ENCODE results near the gene EFNA1. TPM values are rescaled to one million over a fixed set of nuclear protein-coding genes. Genes with fewer than 3 reads are reported as not detected.
A peak's percentile ranks its signal among the peaks of the same experiment; 100 is the strongest.

Gene EFNA1
- total and polyA plus RNA-seq, 2 of the 13 experiments (the other 11 are each of a cell fraction or from before 2014, with no cell fraction given), result 81.8 to 874 TPM

DNA sequence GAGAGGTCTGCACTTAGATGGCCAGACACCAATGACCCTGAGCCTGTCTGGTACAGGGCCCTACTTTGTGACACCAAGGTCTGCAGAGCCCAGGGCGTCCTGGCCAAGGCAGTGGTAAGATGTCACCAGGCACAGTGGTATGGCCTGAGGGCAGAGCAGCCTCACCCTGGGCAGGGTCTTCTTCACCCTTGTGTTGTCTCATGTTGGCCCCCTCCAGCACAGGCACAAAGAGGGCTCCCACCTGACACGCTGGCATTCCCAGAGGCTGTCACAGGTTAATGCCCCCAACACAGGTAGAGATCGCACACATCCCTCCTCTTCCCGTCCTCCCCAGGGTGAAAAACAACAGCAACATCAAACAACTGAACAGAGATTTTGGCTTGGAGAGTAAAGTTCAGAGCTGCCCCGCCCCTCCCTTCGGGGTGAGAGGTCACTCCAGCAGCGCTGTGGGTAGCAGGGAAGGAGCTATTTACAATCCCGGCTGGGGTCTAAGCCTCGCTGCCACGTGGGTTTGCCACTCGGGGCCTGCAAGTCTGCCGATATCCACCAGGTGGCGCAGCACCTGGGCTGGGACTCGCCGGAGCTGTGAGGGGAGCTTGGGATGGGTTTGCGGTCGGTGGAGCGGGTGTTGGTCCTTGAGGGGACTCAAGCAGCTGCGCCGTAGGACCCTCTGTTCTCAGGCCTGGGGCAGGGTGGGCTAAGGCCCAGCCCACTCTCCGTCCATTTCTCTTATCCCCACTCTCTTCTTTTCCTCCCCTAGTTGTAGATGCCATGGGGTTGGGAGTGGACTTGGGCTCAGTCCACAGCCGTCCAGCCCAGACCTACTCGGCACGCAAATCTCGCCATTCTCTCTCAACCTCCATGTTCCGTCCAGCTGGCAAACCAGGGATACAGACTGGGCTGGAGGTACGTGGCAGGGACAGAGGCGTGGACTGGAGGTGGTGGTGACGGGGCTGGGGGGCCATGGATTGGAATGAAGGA, 36.3 kb upstream of the EFNA1 start (continued):
- TF ChIP-seq, protein P1, sequence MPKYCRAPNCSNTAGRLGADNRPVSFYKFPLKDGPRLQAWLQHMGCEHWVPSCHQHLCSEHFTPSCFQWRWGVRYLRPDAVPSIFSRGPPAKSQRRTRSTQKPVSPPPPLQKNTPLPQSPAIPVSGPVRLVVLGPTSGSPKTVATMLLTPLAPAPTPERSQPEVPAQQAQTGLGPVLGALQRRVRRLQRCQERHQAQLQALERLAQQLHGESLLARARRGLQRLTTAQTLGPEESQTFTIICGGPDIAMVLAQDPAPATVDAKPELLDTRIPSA (CRISPR knock-in tag; IDR thresholded peaks at IDR 0.05; ENCODE audit: borderline replicate concordance), result no peak; the same call in 1 of the 2 replicates
- peak; percentile 76 for TF ChIP-seq TBX2 (CRISPR knock-in tag; IDR thresholded peaks at IDR 0.05; ENCODE audit: borderline replicate concordance)
- TF ChIP-seq CSRNP1 (CRISPR knock-in tag; IDR thresholded peaks at IDR 0.05), result no peak
- TF ChIP-seq ZNF766 (CRISPR knock-in tag; IDR thresholded peaks at IDR 0.05; ENCODE audit: borderline replicate concordance), result 0 out of 2 replicates have a peak, but pooled peaks have one; percentile 58
- no peak for TF ChIP-seq POLR2G (IDR thresholded peaks at IDR 0.05; ENCODE audit: low read depth, low read length)
- no peak for TF ChIP-seq KDM5B (CRISPR knock-in tag; IDR thresholded peaks at IDR 0.05; ENCODE audit: borderline replicate concordance)
- TF ChIP-seq ZFP1 (CRISPR knock-in tag; IDR thresholded peaks at IDR 0.05), result no peak
- peak; percentile 94 for TF ChIP-seq SP5 (CRISPR knock-in tag; IDR thresholded peaks at IDR 0.05; ENCODE audit: borderline replicate concordance, low read depth)
- TF ChIP-seq ZNF670 (CRISPR knock-in tag; IDR thresholded peaks at IDR 0.05; ENCODE audit: borderline replicate concordance), result 0 out of 2 replicates have a peak, but pooled peaks have one; percentile 50
- no peak for TF ChIP-seq CENPT (CRISPR knock-in tag; IDR thresholded peaks at IDR 0.05; ENCODE audit: low read depth)
- no peak; the same call in 1 of the 2 replicates for TF ChIP-seq ZSCAN5A (CRISPR knock-in tag; IDR thresholded peaks at IDR 0.05; ENCODE audit: borderline replicate concordance)
- TF ChIP-seq ZNF24 (IDR thresholded peaks at IDR 0.05), result no peak
- peak; percentile 72; the same call in 1 of the 2 replicates for TF ChIP-seq PRMT3 (CRISPR knock-in tag; IDR thresholded peaks at IDR 0.05; ENCODE audit: borderline replicate concordance, low read depth)
- no peak for TF ChIP-seq MLXIP (CRISPR knock-in tag; IDR thresholded peaks at IDR 0.05; ENCODE audit: borderline replicate concordance)
- no peak for TF ChIP-seq TERF1 (CRISPR knock-in tag; IDR thresholded peaks at IDR 0.05)
- TF ChIP-seq ZNF879 (CRISPR knock-in tag; IDR thresholded peaks at IDR 0.05), result no peak
- no peak for TF ChIP-seq NPAS2 (CRISPR knock-in tag; IDR thresholded peaks at IDR 0.05; ENCODE audit: borderline replicate concordance)
- no peak for TF ChIP-seq KLF9 (CRISPR knock-in tag; IDR thresholded peaks at IDR 0.05; ENCODE audit: low read depth)
- TF ChIP-seq PPARG (CRISPR knock-in tag; conservative IDR thresholded peaks at IDR 0.05), result peak; percentile 99
- TF ChIP-seq ZNF768 (CRISPR knock-in tag; IDR thresholded peaks at IDR 0.05), result 0 out of 2 replicates have a peak, but pooled peaks have one; percentile 41

All from HepG2 (cell line).